Vagina (tissue), 2 donors: ENCODE measurements around the gene XRCC4. TPM values are rescaled to one million over a fixed set of nuclear protein-coding genes. Genes with fewer than 3 reads are reported as not detected.
"Not testable (repeated sequence)": the region's sequence is repeated elsewhere in the genome, so short reads cannot be mapped to it uniquely, and the experiment has no call there.

Experiments
- DNase-seq, 2 donors: peaks; one replicate each; pipeline ENCODE4 v3.0.0-alpha.2; 2017; ENCODE audit errors: extremely low spot score in 2 of 2
- H3K27ac ChIP-seq: fragments of 200-600 bp; sonication (generic); one replicate; pipeline ENCODE4 v1.5.1; 2019
- H3K27me3 ChIP-seq: fragments of 200-600 bp; sonication (generic); one replicate; pipeline ENCODE4 v1.5.1; 2019
- H3K36me3 ChIP-seq, 2 donors: fragments of 200-600 bp; sonication (generic); one replicate each; pipeline ENCODE4 v1.5.1; 2017 to 2019
- H3K4me1 ChIP-seq: fragments of 200-600 bp; sonication (generic); one replicate; pipeline ENCODE4 v1.5.1; 2019
- H3K4me3 ChIP-seq, 2 donors: fragments of 200-600 bp; sonication (generic); 1 replicate in 1 of 2; 2 replicates in 1 of 2; pipeline ENCODE4 v1.5.1; 2016 to 2019
- H3K9me3 ChIP-seq: fragments of 200-600 bp; sonication (generic); one replicate; pipeline ENCODE4 v1.5.1; 2019
- CTCF ChIP-seq, 3 experiments: fragments of 450-650 bp in 2 of 3; fragments of 200-600 bp in 1 of 3; sonication (generic) in 1 of 3; IDR thresholded peaks; one replicate each; pipeline ENCODE4 v1.5.1; 2017 to 2019; ENCODE audit warnings: antibody characterized with exemption in 3 of 3, mild to moderate bottlenecking in 2 of 3, moderate library complexity in 2 of 3
- POLR2A ChIP-seq, 2 donors: fragments of 450-650 bp; IDR thresholded peaks; one replicate each; pipeline ENCODE4 v1.6.1; 2017; ENCODE audit warnings: antibody characterized with exemption in 2 of 2, mild to moderate bottlenecking in 2 of 2, moderate library complexity in 2 of 2
- POLR2AphosphoS5 ChIP-seq, 2 donors: sonication (generic); formaldehyde crosslinking; IDR thresholded peaks; one replicate each; pipeline ENCODE4 v1.9.0; 2017; ENCODE audit warnings: antibody characterized with exemption in 2 of 2, mild to moderate bottlenecking in 2 of 2, low read depth in 1 of 2; ENCODE audit not compliant: insufficient read depth in 1 of 2
- intact Hi-C: fragments of 100-400 bp; cut with DNase I; formaldehyde crosslinking; loops from one replicate; pipeline ENCODE4 v1.15.1; 2023
- total RNA-seq: library from RNA; depleted of rRNA; stranded (reverse); fragments of >200 nt; gene quantifications from one replicate; pipeline ENCODE4 v1.2.3, GENCODE V29; 2016

Gene XRCC4
- total RNA-seq, 1 donor from 2014 or later: 5.4 TPM

GRCh38 chr5:83345423-83345822 lies 268.1 kb downstream of the XRCC4 start:
- H3K4me3 ChIP-seq: no peak overlapping the region
- H3K4me1 ChIP-seq: peaks cover 8% of the 10 kb centered on the region
- no peaks in the 10 kb centered on the region for H3K9me3 ChIP-seq
- H3K27ac ChIP-seq: no peak overlapping the region
- no peak for DNase-seq
- H3K27me3 ChIP-seq: no peaks in the 10 kb centered on the region
- H3K36me3 ChIP-seq: no peaks in the 10 kb centered on the region
- TF ChIP-seq POLR2AphosphoS5 (IDR thresholded peaks at IDR 0.05; ENCODE audit: insufficient read depth in 1 of 2, low read depth in 1 of 2) (no peak), CTCF (IDR thresholded peaks at IDR 0.05) (no peak), POLR2A (IDR thresholded peaks at IDR 0.05) (no peak)
- intact Hi-C loops: no loop called here

GRCh38 chr5:83348281-83348780 lies 271.0 kb downstream of the XRCC4 start:
- TF ChIP-seq POLR2AphosphoS5 (IDR thresholded peaks at IDR 0.05; ENCODE audit: insufficient read depth in 1 of 2, low read depth in 1 of 2): no peak
- TF ChIP-seq CTCF (IDR thresholded peaks at IDR 0.05): no peak
- TF ChIP-seq POLR2A (IDR thresholded peaks at IDR 0.05): no peak
- Histone ChIP-seq H3K4me3 (no peak overlapping the region), H3K4me1 (peaks cover 5% of the 10 kb centered on the region), H3K36me3 (no peaks in the 10 kb centered on the region), H3K27ac (no peak overlapping the region), H3K27me3 (no peaks in the 10 kb centered on the region), H3K9me3 (no peaks in the 10 kb centered on the region)
- DNase-seq: no peak
- intact Hi-C loops: no loop called here

- intact Hi-C loops: no loop called here
- DNase-seq: no peak
- Histone ChIP-seq H3K27ac (no peak overlapping the region), H3K4me1 (no peaks in the 10 kb centered on the region), H3K9me3 (no peaks in the 10 kb centered on the region), H3K4me3 (no peak overlapping the region), H3K36me3 (no peaks in the 10 kb centered on the region), H3K27me3 (no peaks in the 10 kb centered on the region)
- TF ChIP-seq POLR2AphosphoS5 (IDR thresholded peaks at IDR 0.05; ENCODE audit: insufficient read depth in 1 of 2, low read depth in 1 of 2) (no peak), POLR2A (IDR thresholded peaks at IDR 0.05) (no peak), CTCF (IDR thresholded peaks at IDR 0.05) (no peak)
Measured at GRCh38 chr5:83353231-83353630, 275.9 kb downstream of the XRCC4 start.

GRCh38 chr5:83353774-83354173 lies 276.4 kb downstream of the XRCC4 start:
- Histone ChIP-seq H3K4me3 (no peak overlapping the region), H3K4me1 (no peaks in the 10 kb centered on the region), H3K27me3 (no peaks in the 10 kb centered on the region), H3K36me3 (no peaks in the 10 kb centered on the region), H3K27ac (no peak overlapping the region), H3K9me3 (no peaks in the 10 kb centered on the region)
- TF ChIP-seq POLR2A (IDR thresholded peaks at IDR 0.05): no peak
- TF ChIP-seq POLR2AphosphoS5 (IDR thresholded peaks at IDR 0.05; ENCODE audit: insufficient read depth in 1 of 2, low read depth in 1 of 2): no peak
- TF ChIP-seq CTCF (IDR thresholded peaks at IDR 0.05): no peak
- DNase-seq: no peak
- intact Hi-C loops: no loop called here

- H3K27me3 ChIP-seq: no peaks in the 10 kb centered on the region
Measured at GRCh38 chr5:83354958-83355357, 277.6 kb downstream of the XRCC4 start.

GRCh38 chr5:83355482-83356014 lies 278.2 kb downstream of the XRCC4 start:
- H3K27me3 ChIP-seq, DNase-seq, intact Hi-C loops: not testable (repeated sequence)

More at GRCh38 chr5:83354958-83355357, 277.6 kb downstream of the XRCC4 start:
- Histone ChIP-seq H3K36me3 (no peaks in the 10 kb centered on the region), H3K9me3 (no peaks in the 10 kb centered on the region), H3K4me1 (no peaks in the 10 kb centered on the region), H3K4me3 (no peak overlapping the region), H3K27ac (no peak overlapping the region)
- TF ChIP-seq POLR2A (IDR thresholded peaks at IDR 0.05): no peak
- no peak for TF ChIP-seq POLR2AphosphoS5 (IDR thresholded peaks at IDR 0.05; ENCODE audit: insufficient read depth in 1 of 2, low read depth in 1 of 2)
- TF ChIP-seq CTCF (IDR thresholded peaks at IDR 0.05): no peak
- no peak for DNase-seq
- intact Hi-C loops: no loop called here

More at GRCh38 chr5:83355482-83356014, 278.2 kb downstream of the XRCC4 start:
- not testable (repeated sequence) for H3K36me3 ChIP-seq, H3K4me3 ChIP-seq, H3K4me1 ChIP-seq, H3K27ac ChIP-seq, H3K9me3 ChIP-seq
